Measurements from ENCODE around the gene MED12L. TPM values are rescaled to one million over a fixed set of nuclear protein-coding genes. Genes with fewer than 3 reads are reported as not detected.

The MED12L gene
- total RNA-seq, 1 experiment from 2014 or later = 6.4 TPM

- no peaks in the 10 kb centered on the region for H3K9me3 ChIP-seq (ENCODE audit: control insufficient read depth in 1 of 2, insufficient read depth in 1 of 2, low read depth in 1 of 2, low read length in 2 of 2)
- BruUV-seq (replicated peaks) = no TSS peak
- RAD21 ChIA-PET (ENCODE audit: low non-redundant PET in 1 of 2, low total read pairs in 2 of 2, uncharacterized antibody in 2 of 2, unreplicated experiment in 2 of 2) = no interaction called here
Measured at GRCh38 chr3:151275091-151275490, 189.6 kb downstream of the MED12L start.

More at GRCh38 chr3:151275091-151275490, 189.6 kb downstream of the MED12L start:
- Histone ChIP-seq H4K20me1 (ENCODE audit: insufficient read depth) (no peaks in the 10 kb centered on the region), H3K79me2 (ENCODE audit: insufficient read depth, low read length) (no peaks in the 10 kb centered on the region), H3K4me2 (ENCODE audit: low read length) (no peak overlapping the region), H3K36me3 (ENCODE audit: control insufficient read depth in 1 of 2, insufficient read depth in 2 of 2, low read length in 2 of 2) (no peaks in the 10 kb centered on the region), H3K9me2 (ENCODE audit: insufficient read depth) (no peaks in the 10 kb centered on the region), H3K9ac (ENCODE audit: low read length) (no peak overlapping the region), H3K4me1 (ENCODE audit: control insufficient read depth in 1 of 2, insufficient read depth in 2 of 2, low read length in 2 of 2) (no peaks in the 10 kb centered on the region), H3K4me3 (replicated peaks in 1 of 2; ENCODE audit: low read depth in 1 of 2, low read length in 2 of 2) (no peak overlapping the region), H3K27ac (ENCODE audit: low read depth, low read length) (no peak overlapping the region), H2AFZ (ENCODE audit: low read depth, low read length, poor library complexity, severe bottlenecking) (no peak overlapping the region), H3K27me3 (ENCODE audit: insufficient read depth, low read length) (no peaks in the 10 kb centered on the region)
- TF ChIP-seq, protein P1, sequence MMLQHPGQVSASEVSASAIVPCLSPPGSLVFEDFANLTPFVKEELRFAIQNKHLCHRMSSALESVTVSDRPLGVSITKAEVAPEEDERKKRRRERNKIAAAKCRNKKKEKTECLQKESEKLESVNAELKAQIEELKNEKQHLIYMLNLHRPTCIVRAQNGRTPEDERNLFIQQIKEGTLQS (IDR thresholded peaks at IDR 0.05) = no peak
- TF ChIP-seq YY1 (IDR thresholded peaks at IDR 0.05; ENCODE audit: extremely low read depth, insufficient replicate concordance, low read depth, low read length) (no peak), FOSL1 (IDR thresholded peaks at IDR 0.05; ENCODE audit: low read depth) (no peak), EZH2phosphoT487 (IDR thresholded peaks at IDR 0.05; ENCODE audit: borderline replicate concordance) (no peak), ZNF274 (IDR thresholded peaks at IDR 0.05; ENCODE audit: low read depth, low read length) (no peak), SIN3A (IDR thresholded peaks at IDR 0.05; ENCODE audit: low read depth) (no peak), ZFX (IDR thresholded peaks at IDR 0.05) (no peak), ZBTB33 (IDR thresholded peaks at IDR 0.05; ENCODE audit: extremely low read depth, insufficient replicate concordance, low read length) (no peak), EGR1 (IDR thresholded peaks at IDR 0.05; ENCODE audit: low read depth) (no peak)
- ATAC-seq (no peak), DNase-seq (ENCODE audit: low read depth, low spot score) (no peak)
- CTCF ChIA-PET = no interaction called here
- intact Hi-C loops (cut with micrococcal nuclease) = no loop called here
- POLR2A ChIA-PET = no interaction called here
